KMS-11 (cell line): Measurements from ENCODE around the gene UBE2E1.
"Not testable (repeated sequence)": the region's sequence is repeated elsewhere in the genome, so short reads cannot be mapped to it uniquely, and the experiment has no call there.

Experiments used
- H2AFZ ChIP-seq: fragments of 200-600 bp; sonication (generic); 2 replicates; pipeline ENCODE4 v1.6.1; 2016; ENCODE audit warnings: antibody characterized with exemption, mixed run types, low read depth
- H3K27ac ChIP-seq: fragments of 200-600 bp; sonication (generic); 2 replicates; pipeline ENCODE4 v1.6.1; 2016; ENCODE audit warnings: mild to moderate bottlenecking, mixed run types
- H3K27me3 ChIP-seq: fragments of 200-600 bp; sonication (generic); 2 replicates; pipeline ENCODE4 v1.6.1; 2017; ENCODE audit warnings: mild to moderate bottlenecking, low read depth, mixed run types, moderate library complexity; ENCODE audit not compliant: insufficient read depth
- H3K36me3 ChIP-seq: fragments of 200-600 bp; sonication (generic); 2 replicates; pipeline ENCODE4 v1.6.1; 2017; ENCODE audit warnings: mild to moderate bottlenecking, mixed run types; ENCODE audit not compliant: insufficient read depth
- H3K4me1 ChIP-seq: fragments of 200-600 bp; sonication (generic); 2 replicates; pipeline ENCODE4 v1.6.1; 2016; ENCODE audit warnings: mild to moderate bottlenecking, low read depth, mixed run types; ENCODE audit not compliant: poor library complexity, severe bottlenecking
- H3K4me2 ChIP-seq: fragments of 200-600 bp; sonication (generic); 2 replicates; pipeline ENCODE4 v1.7.0; 2016; ENCODE audit warnings: mild to moderate bottlenecking, mixed run types
- H3K4me3 ChIP-seq: fragments of 200-600 bp; sonication (generic); IDR thresholded peaks from 2 replicates; pipeline ENCODE4 v1.6.1; 2017; ENCODE audit warnings: low read depth, low read length, mixed read lengths; ENCODE audit not compliant: insufficient read depth
- H3K79me2 ChIP-seq: fragments of 200-600 bp; sonication (generic); 2 replicates; pipeline ENCODE4 v1.6.1; 2016; ENCODE audit warnings: low read depth, mixed run types; ENCODE audit not compliant: insufficient read depth
- H3K9ac ChIP-seq: fragments of 200-600 bp; sonication (generic); 2 replicates; pipeline ENCODE4 v1.6.1; 2016; ENCODE audit warnings: mild to moderate bottlenecking, mixed run types
- H4K20me1 ChIP-seq: fragments of 200-600 bp; sonication (generic); 2 replicates; pipeline ENCODE4 v1.6.1; 2016; ENCODE audit warnings: mild to moderate bottlenecking, mixed run types; ENCODE audit not compliant: insufficient read depth
- CTCF ChIP-seq: fragments of 200-600 bp; sonication (generic); conservative IDR thresholded peaks from 2 replicates; pipeline ENCODE4 v1.6.1; 2017; ENCODE audit warnings: low read depth, mild to moderate bottlenecking, antibody characterized with exemption, low read length, moderate library complexity, mixed read lengths

UBE2E1 gene

GRCh38 chr3:23916886-23917678 lies 111.3 kb downstream of the UBE2E1 start, which contains the start of the genes NKIRAS1 and RPL15:
Gene NKIRAS1, minus strand, starts transcription at chr3:23916990. Its CDS starts 6,086 bp downstream, at chr3:23910904.
Gene RPL15, plus strand, starts transcription at chr3:23917132. Its CDS starts 728 bp downstream, at chr3:23917860.
- Histone ChIP-seq H3K79me2 (peaks cover 21% of the 10 kb centered on the region), H4K20me1 (peaks cover 3% of the 10 kb centered on the region; the same call in 1 of the 2 replicates), H3K9ac (peak within 1 kb of the TSS; percentile 95), H2AFZ (peak within 1 kb of the TSS; percentile 71), H3K27ac (peak within 1 kb of the TSS; percentile 83), H3K36me3 (peaks cover 7% of the 10 kb centered on the region; the same call in 1 of the 2 replicates), H3K4me1 (peaks cover 35% of the 10 kb centered on the region), H3K4me3 (no peak within 1 kb of the TSS), H3K4me2 (peak within 1 kb of the TSS; percentile 73), H3K27me3 (no peaks in the 10 kb centered on the region)
- TF ChIP-seq CTCF, result peak; percentile 30

- Histone ChIP-seq H3K27ac (peak overlapping the region; percentile 83), H3K79me2 (peaks cover 21% of the 10 kb centered on the region), H3K4me1 (peaks cover 35% of the 10 kb centered on the region), H3K4me2 (peak overlapping the region; percentile 73), H3K9ac (peak overlapping the region; percentile 95), H2AFZ (peak overlapping the region; percentile 69; the same call in 1 of the 2 replicates)
- not testable (repeated sequence) for H4K20me1 ChIP-seq, H3K27me3 ChIP-seq, H3K36me3 ChIP-seq, H3K4me3 ChIP-seq
Observed at GRCh38 chr3:23917679-23918303, 112.0 kb downstream of the UBE2E1 start.

DNA sequence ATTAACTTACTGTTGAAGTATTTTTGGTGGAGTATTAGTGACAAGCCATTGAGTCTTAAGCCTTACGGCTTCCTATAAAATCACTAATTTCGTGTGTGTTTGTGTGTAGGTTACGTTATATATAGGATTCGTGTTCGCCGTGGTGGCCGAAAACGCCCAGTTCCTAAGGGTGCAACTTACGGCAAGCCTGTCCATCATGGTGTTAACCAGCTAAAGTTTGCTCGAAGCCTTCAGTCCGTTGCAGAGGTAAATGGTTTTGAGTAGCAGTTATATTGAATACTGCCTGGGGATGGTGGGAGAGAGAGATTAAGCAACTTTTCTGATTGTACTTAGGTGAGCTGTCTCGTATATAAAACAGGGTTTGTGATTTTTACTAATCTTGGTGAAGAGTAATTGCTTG lies 112.6 kb downstream of the UBE2E1 start:
- peak overlapping the region; percentile 73 for H3K4me2 ChIP-seq
- not testable (repeated sequence) for H3K9ac ChIP-seq, H2AFZ ChIP-seq, H4K20me1 ChIP-seq, H3K36me3 ChIP-seq, H3K4me3 ChIP-seq, H3K27me3 ChIP-seq
- peaks cover 31% of the 10 kb centered on the region for H3K4me1 ChIP-seq
- H3K27ac ChIP-seq, result peak overlapping the region; percentile 83; the same call in 1 of the 2 replicates
- peaks cover 21% of the 10 kb centered on the region for H3K79me2 ChIP-seq

DNA sequence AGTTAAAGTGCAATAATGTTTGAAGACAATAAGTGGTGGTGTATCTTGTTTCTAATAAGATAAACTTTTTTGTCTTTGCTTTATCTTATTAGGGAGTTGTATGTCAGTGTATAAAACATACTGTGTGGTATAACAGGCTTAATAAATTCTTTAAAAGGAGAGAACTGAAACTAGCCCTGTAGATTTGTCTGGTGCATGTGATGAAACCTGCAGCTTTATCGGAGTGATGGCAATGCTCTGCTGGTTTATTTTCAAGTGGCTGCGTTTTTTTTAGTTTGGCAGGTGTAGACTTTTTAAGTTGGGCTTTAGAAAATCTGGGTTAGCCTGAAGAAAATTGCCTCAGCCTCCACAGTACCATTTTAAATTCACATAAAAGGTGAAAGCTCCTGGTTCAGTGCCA lies 113.9 kb downstream of the UBE2E1 start:
- Histone ChIP-seq H3K27me3 (no peaks in the 10 kb centered on the region), H3K79me2 (peaks cover 21% of the 10 kb centered on the region), H4K20me1 (peaks cover 3% of the 10 kb centered on the region; the same call in 1 of the 2 replicates), H3K27ac (no peak overlapping the region), H3K4me3 (no peak overlapping the region), H3K4me1 (peaks cover 18% of the 10 kb centered on the region), H3K4me2 (no peak overlapping the region), H2AFZ (no peak overlapping the region), H3K36me3 (peaks cover 7% of the 10 kb centered on the region; the same call in 1 of the 2 replicates), H3K9ac (no peak overlapping the region)
- no peak for TF ChIP-seq CTCF

DNA sequence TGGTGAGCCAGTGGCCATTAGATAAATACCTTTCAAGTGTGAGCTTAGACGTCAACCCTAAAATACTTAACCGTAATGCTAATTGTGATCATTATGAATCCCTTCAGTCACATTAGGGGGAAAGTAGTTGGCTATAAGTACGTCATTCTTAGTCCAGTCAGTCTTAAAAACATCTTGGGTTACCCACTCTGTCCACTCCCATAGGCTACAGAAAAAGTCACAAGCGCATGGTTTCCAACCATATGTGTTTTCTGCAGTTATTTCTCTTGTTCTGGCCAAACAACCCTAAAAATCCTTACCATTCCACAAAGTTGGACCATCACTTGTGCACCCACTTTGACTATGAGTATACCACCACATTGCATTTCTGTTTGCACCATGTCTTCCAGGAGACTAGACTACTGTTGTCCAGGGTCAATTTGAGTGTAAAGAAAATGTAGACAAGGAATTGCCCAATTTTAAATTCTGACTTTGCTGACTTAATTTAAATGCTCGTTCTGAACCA lies 114.4 kb downstream of the UBE2E1 start:
- Histone ChIP-seq H3K79me2 (peaks cover 21% of the 10 kb centered on the region), H3K4me1 (peaks cover 14% of the 10 kb centered on the region), H3K9ac (no peak overlapping the region), H3K27ac (no peak overlapping the region), H3K27me3 (no peaks in the 10 kb centered on the region), H3K4me3 (no peak overlapping the region), H2AFZ (no peak overlapping the region), H4K20me1 (peaks cover 3% of the 10 kb centered on the region; the same call in 1 of the 2 replicates), H3K4me2 (no peak overlapping the region), H3K36me3 (peaks cover 7% of the 10 kb centered on the region; the same call in 1 of the 2 replicates)
- no peak for TF ChIP-seq CTCF
